Neural crest cell (in vitro differentiated cells): ENCODE results near the gene CCDC110. TPM values are rescaled to one million over a fixed set of nuclear protein-coding genes. Genes with fewer than 3 reads are reported as not detected.

Experiments used
- DNase-seq: peaks from one replicate; pipeline ENCODE4 v3.0.0; 2021; ENCODE audit warnings: low read depth, mixed read lengths, low spot score
- H3K27ac Mint-ChIP-seq: one replicate; pipeline ENCODE4 v1.8.0; 2021; ENCODE audit warnings: mild to moderate bottlenecking, mixed read lengths; ENCODE audit not compliant: unreplicated experiment
- H3K27me3 Mint-ChIP-seq: 2 replicates; pipeline ENCODE4 v1.8.0; 2021; ENCODE audit warnings: low read depth, mild to moderate bottlenecking, mixed read lengths
- H3K36me3 Mint-ChIP-seq: 2 replicates; pipeline ENCODE4 v1.8.0; 2021; ENCODE audit warnings: low read depth, mild to moderate bottlenecking, mixed read lengths
- H3K4me1 Mint-ChIP-seq: 2 replicates; pipeline ENCODE4 v1.8.0; 2021; ENCODE audit warnings: mixed read lengths
- H3K4me3 Mint-ChIP-seq: one replicate; pipeline ENCODE4 v1.8.0; 2021; ENCODE audit warnings: mild to moderate bottlenecking, mixed read lengths
- H3K9me3 Mint-ChIP-seq: 2 replicates; pipeline ENCODE4 v1.8.0; 2021; ENCODE audit warnings: mixed read lengths
- CTCF ChIP-seq: fragments of 200-600 bp; sonication (generic); conservative IDR thresholded peaks from 2 replicates; pipeline ENCODE4 v1.5.0; 2021; ENCODE audit warnings: antibody characterized with exemption, mild to moderate bottlenecking
- long read RNA-seq: library from polyadenylated mRNA; unstranded; transcript quantifications from one replicate; pipeline ENCODE4 v2.0.0, GENCODE V29; 2020
- total RNA-seq: library from RNA; stranded (reverse); gene quantifications from 2 replicates; pipeline ENCODE4 v1.2.1, GENCODE V29; 2021

CCDC110 gene
- 0.14 and 0.16 TPM in 2 replicates for total RNA-seq
- long read RNA-seq, partial matches to known transcripts, result 0 of 1 reads
- long read RNA-seq, other reads (novel, unspliced or antisense), result 0 of 1 reads

DNA sequence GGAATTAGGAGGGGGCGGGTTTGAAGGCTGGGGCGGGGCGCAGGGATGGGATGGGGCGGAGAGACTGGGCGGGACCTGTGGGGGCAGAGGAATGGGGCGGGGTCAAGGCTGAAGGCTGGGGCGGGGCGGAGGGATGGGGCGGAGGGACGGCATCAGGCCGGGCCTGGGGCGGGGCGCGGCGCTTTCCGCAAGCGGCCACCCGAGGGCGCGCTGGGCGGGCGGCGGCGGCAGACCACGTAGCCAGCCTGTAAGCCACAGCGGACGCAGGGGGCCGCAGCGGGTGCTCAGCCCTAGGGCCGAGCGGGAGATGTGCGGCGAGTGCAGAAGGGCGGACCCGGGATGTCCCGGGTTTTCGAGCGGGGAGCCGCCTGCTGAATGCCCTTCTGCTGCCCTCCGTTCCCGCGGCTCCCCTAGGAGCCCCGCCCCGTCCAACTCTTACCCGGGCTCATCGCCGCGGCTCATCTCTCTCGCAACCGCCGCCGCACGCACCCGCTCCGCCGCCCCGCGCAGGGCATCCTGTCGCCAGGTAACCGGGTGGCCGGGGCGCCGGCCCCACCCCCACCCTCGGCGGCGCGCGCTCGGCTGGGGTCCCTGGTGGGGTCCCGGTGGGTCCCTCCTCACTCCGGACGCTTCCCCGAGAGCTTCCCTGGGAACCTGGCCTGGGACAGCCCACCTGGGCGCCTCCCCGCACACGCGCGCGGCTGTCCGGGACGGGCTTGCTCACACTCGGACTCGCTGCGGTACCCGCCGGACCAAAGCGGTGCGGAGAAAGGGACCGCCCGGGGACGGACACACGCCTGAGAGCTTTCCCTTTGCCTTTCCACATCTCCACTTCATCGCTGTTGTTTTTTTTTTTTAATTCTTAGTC lies at the start of gene CCDC110:
CCDC110 (minus strand) TSS at position 499 of the 868 bp plus-strand sequence; CDS start at position 449, 50 bp downstream.
- peak; percentile 73 for TF ChIP-seq CTCF
- Mint-ChIP-seq H3K27ac (no peak within 1 kb of the TSS), H3K9me3 (peaks cover 3% of the 10 kb centered on the region), H3K36me3 (no peaks in the 10 kb centered on the region), H3K27me3 (peaks cover 46% of the 10 kb centered on the region), H3K4me3 (peak within 1 kb of the TSS; percentile 88), H3K4me1 (peaks cover 9% of the 10 kb centered on the region)
- peak; percentile 81 for DNase-seq

- DNase-seq, result no peak
- no peak for TF ChIP-seq CTCF
- H3K27ac Mint-ChIP-seq, result no peak overlapping the region
- H3K4me3 Mint-ChIP-seq, result no peak overlapping the region
- H3K27me3 Mint-ChIP-seq, result no peaks in the 10 kb centered on the region
- no peaks in the 10 kb centered on the region for H3K9me3 Mint-ChIP-seq
- no peaks in the 10 kb centered on the region for H3K4me1 Mint-ChIP-seq
- H3K36me3 Mint-ChIP-seq, result no peaks in the 10 kb centered on the region
Observed at GRCh38 chr4:185520119-185520518, 48.6 kb upstream of the CCDC110 start.

GRCh38 chr4:185518494-185518893 lies 47.0 kb upstream of the CCDC110 start:
- TF ChIP-seq CTCF, result no peak
- no peaks in the 10 kb centered on the region for H3K9me3 Mint-ChIP-seq
- no peak for DNase-seq
- H3K4me3 Mint-ChIP-seq, result no peak overlapping the region
- H3K27ac Mint-ChIP-seq, result no peak overlapping the region
- no peaks in the 10 kb centered on the region for H3K27me3 Mint-ChIP-seq
- no peaks in the 10 kb centered on the region for H3K4me1 Mint-ChIP-seq
- H3K36me3 Mint-ChIP-seq, result no peaks in the 10 kb centered on the region

DNA sequence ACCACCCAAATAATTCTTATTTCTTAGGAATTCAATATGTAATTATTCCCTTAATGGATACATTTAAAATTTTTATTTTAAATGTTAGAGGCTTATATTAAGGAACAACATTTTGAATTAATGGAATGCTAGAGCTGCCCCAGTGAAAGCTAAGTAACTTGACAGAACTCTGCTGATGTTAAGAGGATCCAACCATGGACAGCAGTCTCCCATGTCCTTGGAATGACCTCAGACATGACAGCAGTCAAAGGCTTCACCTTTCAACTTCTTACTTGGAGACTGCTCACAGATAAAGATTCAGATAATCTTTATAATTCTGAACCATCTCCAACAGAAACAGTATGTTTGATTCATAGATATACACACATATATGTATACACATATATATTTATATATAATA lies 46.5 kb upstream of the CCDC110 start:
- no peaks in the 10 kb centered on the region for H3K27me3 Mint-ChIP-seq
- no peak overlapping the region for H3K4me3 Mint-ChIP-seq
- no peaks in the 10 kb centered on the region for H3K36me3 Mint-ChIP-seq
- TF ChIP-seq CTCF, result no peak
- H3K9me3 Mint-ChIP-seq, result no peaks in the 10 kb centered on the region
- no peak for DNase-seq
- no peak overlapping the region for H3K27ac Mint-ChIP-seq
- H3K4me1 Mint-ChIP-seq, result no peaks in the 10 kb centered on the region

DNA sequence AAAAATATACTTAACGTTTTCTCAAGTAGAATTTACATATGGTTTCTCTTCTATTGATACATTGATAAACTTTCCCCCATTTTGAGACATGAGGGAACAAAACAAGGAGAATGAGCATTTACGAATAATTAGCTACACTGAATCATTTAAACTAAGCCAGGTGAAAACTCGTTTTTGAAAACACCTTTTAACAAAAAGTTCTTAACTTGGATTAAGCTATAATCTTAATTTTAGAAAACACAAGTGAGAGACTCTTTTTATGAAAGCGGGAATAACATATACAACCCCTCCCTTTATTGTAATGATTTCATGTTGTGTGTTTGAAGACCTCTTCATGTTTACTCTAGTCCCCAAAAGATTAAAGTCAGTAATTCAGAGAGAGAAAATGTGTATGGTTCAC lies 43.7 kb upstream of the CCDC110 start:
- Mint-ChIP-seq H3K4me1 (no peaks in the 10 kb centered on the region), H3K27ac (no peak overlapping the region), H3K36me3 (no peaks in the 10 kb centered on the region), H3K9me3 (no peaks in the 10 kb centered on the region), H3K4me3 (no peak overlapping the region), H3K27me3 (no peaks in the 10 kb centered on the region)
- DNase-seq, result no peak
- TF ChIP-seq CTCF, result no peak
